SK-N-SH (cell line): ENCODE measurements around the gene TXNDC9. TPM values are rescaled to one million over a fixed set of nuclear protein-coding genes. Genes with fewer than 3 reads are reported as not detected.

Source experiments
- CTCF ChIA-PET: fragments of 300-600, 350-600 bp; formaldehyde crosslinking; extraction: SDS; loops from one replicate; lab custom pipeline; 2021; lab: Yijun Ruan, JAX
- POLR2A ChIA-PET: fragments of 350-600 bp; sonication (Branson Sonifier 250); formaldehyde crosslinking; extraction: SDS; loops from one replicate; lab custom pipeline; 2020; ENCODE audit warnings: antibody characterized with exemption, inconsistent platforms; lab: Yijun Ruan, JAX
- DNase-seq: peaks from one replicate; pipeline ENCODE4 v3.0.0; 2012
- H2AFZ ChIP-seq: fragments of 200-600 bp; sonication (generic); 2 replicates; pipeline ENCODE4 v1.8.1; 2016; ENCODE audit warnings: antibody characterized with exemption, mild to moderate bottlenecking, low read depth
- H3F3A ChIP-seq: fragments of 200-600 bp; sonication (generic); replicated peaks from 2 replicates; pipeline ENCODE3; 2016; ENCODE audit warnings: antibody characterized with exemption, mild to moderate bottlenecking; ENCODE audit not compliant: insufficient read depth
- H3K27ac ChIP-seq, 2 experiments: fragments of 200-500 bp in 1 of 2; fragments of 200-600 bp in 1 of 2; sonication (Bioruptor generic) in 1 of 2; sonication (generic), shearing (Covaris generic) in 1 of 2; 2 replicates each; pipeline versions ENCODE4 v1.5.1 to v1.6.1; 2014 to 2016; ENCODE audit warnings: low read depth in 2 of 2, inconsistent platforms in 1 of 2, low read length in 1 of 2, mild to moderate bottlenecking in 1 of 2, mixed read lengths in 1 of 2
- H3K27me3 ChIP-seq: fragments of 200-600 bp; sonication (generic), shearing (Covaris generic); 2 replicates; pipeline ENCODE4 v1.6.1; 2016; ENCODE audit warnings: mixed run types; ENCODE audit not compliant: insufficient read depth
- H3K36me3 ChIP-seq, 2 experiments: fragments of 200-500 bp in 1 of 2; fragments of 200-600 bp in 1 of 2; sonication (Bioruptor generic) in 1 of 2; sonication (generic) in 1 of 2; replicated peaks in 1 of 2; 2 replicates each; pipeline versions ENCODE3 to v1.5.1; 2014 to 2016; ENCODE audit warnings: low read length in 1 of 2, mild to moderate bottlenecking in 1 of 2; ENCODE audit not compliant: insufficient read depth in 2 of 2, control insufficient read depth in 1 of 2
- H3K4me1 ChIP-seq, 2 experiments: fragments of 200-500 bp in 1 of 2; fragments of 200-600 bp in 1 of 2; sonication (Bioruptor generic) in 1 of 2; sonication (generic), shearing (Covaris generic) in 1 of 2; 2 replicates each; pipeline versions ENCODE4 v1.5.1 to v1.6.1; 2014 to 2016; ENCODE audit warnings: low read depth in 1 of 2, low read length in 1 of 2, mixed run types in 1 of 2; ENCODE audit not compliant: insufficient read depth in 2 of 2, control insufficient read depth in 1 of 2
- H3K4me2 ChIP-seq: fragments of 200-600 bp; sonication (generic), shearing (Covaris generic); 2 replicates; pipeline ENCODE4 v1.6.1; 2017; ENCODE audit warnings: mixed run types
- H3K4me3 ChIP-seq, 2 experiments: fragments of 200-500 bp in 1 of 2; fragments of 200-600 bp in 1 of 2; sonication (Bioruptor generic) in 1 of 2; sonication (generic), shearing (Covaris generic) in 1 of 2; 2 replicates each; pipeline versions ENCODE4 v1.5.1 to v1.8.1; 2014 to 2016; ENCODE audit warnings: low read depth in 2 of 2, inconsistent platforms in 1 of 2, low read length in 1 of 2, mild to moderate bottlenecking in 1 of 2, mixed read lengths in 1 of 2, moderate library complexity in 1 of 2
- H3K79me2 ChIP-seq: fragments of 200-600 bp; sonication (generic); 2 replicates; pipeline ENCODE4 v1.8.1; 2017; ENCODE audit warnings: mild to moderate bottlenecking; ENCODE audit not compliant: insufficient read depth
- H3K9ac ChIP-seq: fragments of 200-600 bp; sonication (generic); 2 replicates; pipeline ENCODE4 v1.6.1; 2017; ENCODE audit warnings: mixed run types
- H3K9me2 ChIP-seq: fragments of 200-600 bp; sonication (generic); 2 replicates; pipeline ENCODE4 v1.6.1; 2017; ENCODE audit warnings: mixed run types
- H3K9me3 ChIP-seq: fragments of 200-600 bp; sonication (generic); 2 replicates; pipeline ENCODE4 v1.6.1; 2017; ENCODE audit warnings: mixed run types, mild to moderate bottlenecking, moderate library complexity
- H4K20me1 ChIP-seq: fragments of 200-600 bp; sonication (generic); 2 replicates; pipeline ENCODE4 v1.6.1; 2017; ENCODE audit warnings: mild to moderate bottlenecking, mixed run types; ENCODE audit not compliant: insufficient read depth
- ELF1 ChIP-seq: IDR thresholded peaks from 2 replicates; pipeline ENCODE4 v1.4.0; 2012
- EP300 ChIP-seq, 2 experiments: IDR thresholded peaks; 2 replicates each; pipeline versions ENCODE4 v1.4.0 to v1.6.1; 2012; ENCODE audit warnings: borderline replicate concordance in 1 of 2, low read depth in 1 of 2, low read length in 1 of 2
- GABPA ChIP-seq: IDR thresholded peaks from 2 replicates; pipeline ENCODE4 v1.4.0; 2012; ENCODE audit warnings: low read depth, mild to moderate bottlenecking
- GATA2 ChIP-seq: sonication (generic); formaldehyde crosslinking; IDR thresholded peaks from 2 replicates; pipeline ENCODE4 v1.5.0; 2020; ENCODE audit warnings: mild to moderate bottlenecking, missing genetic modification reagents
- IRF3 ChIP-seq: fragments of 150-350 bp; IDR thresholded peaks from 2 replicates; pipeline ENCODE4 v1.6.1; 2016; ENCODE audit warnings: mild to moderate bottlenecking, low read depth, low read length
- MXI1 ChIP-seq: IDR thresholded peaks from 2 replicates; pipeline ENCODE4 v1.6.1; 2012; ENCODE audit warnings: mild to moderate bottlenecking, low read depth, low read length, improper control_type of control experiment
- NFIC ChIP-seq: IDR thresholded peaks from 2 replicates; pipeline ENCODE4 v1.4.0; 2012; ENCODE audit warnings: borderline replicate concordance
- NRF1 ChIP-seq: IDR thresholded peaks from 2 replicates; pipeline ENCODE4 v1.6.1; 2012; ENCODE audit warnings: low read depth, mild to moderate bottlenecking, low read length
- POLR2AphosphoS5 ChIP-seq: IDR thresholded peaks from 2 replicates; pipeline ENCODE4 v1.6.1; 2012; ENCODE audit warnings: low read depth, low read length
- RCOR1 ChIP-seq: fragments of 150-350 bp; IDR thresholded peaks from 2 replicates; pipeline ENCODE4 v1.6.1; 2017; ENCODE audit warnings: antibody characterized with exemption, low read length
- REST ChIP-seq: IDR thresholded peaks from 2 replicates; pipeline ENCODE4 v1.6.1; 2012; ENCODE audit warnings: mild to moderate bottlenecking, low read depth, low read length, moderate library complexity
- SIN3A ChIP-seq: IDR thresholded peaks from 2 replicates; pipeline ENCODE4 v1.6.1; 2012; ENCODE audit warnings: low read depth, mild to moderate bottlenecking, low read length, moderate library complexity, borderline replicate concordance
- SMC3 ChIP-seq: IDR thresholded peaks from 2 replicates; pipeline ENCODE4 v1.6.1; 2012; ENCODE audit warnings: low read depth, low read length, improper control_type of control experiment
- TCF12 ChIP-seq: IDR thresholded peaks from 2 replicates; pipeline ENCODE4 v1.4.0; 2012
- USF1 ChIP-seq: IDR thresholded peaks from 2 replicates; pipeline ENCODE4 v1.4.0; 2012; ENCODE audit warnings: low read depth, borderline replicate concordance
- WGBS: methylation state at CpG from one replicate; pipeline ENCODE4 v1.1.6; 2017; ENCODE audit warnings: low lambda C conversion rate; 5-methylcytosine and 5-hydroxymethylcytosine counted together
- polyA plus RNA-seq, 3 experiments: library from polyadenylated mRNA; depleted of rRNA; stranded (reverse); fragments of >200 nt; gene quantifications; 2 replicates each; pipeline ENCODE4 v1.2.3, GENCODE V29; 2012

TXNDC9 gene
- polyA plus RNA-seq, 1 of the 3 experiments (the other 2 are of a cell fraction) = 19.1 TPM

- H4K20me1 ChIP-seq = peaks cover 47% of the 10 kb centered on the region
- CTCF ChIA-PET = no interaction called here
- no peaks in the 10 kb centered on the region for H3K9me3 ChIP-seq
- POLR2A ChIA-PET = no interaction called here
- H2AFZ ChIP-seq = no peak overlapping the region
- no peak for TF ChIP-seq GATA2 (CRISPR knock-in tag)
- TF ChIP-seq ELF1 = no peak
- no peak for TF ChIP-seq TCF12
- TF ChIP-seq USF1 = no peak
- TF ChIP-seq RCOR1 = no peak
- TF ChIP-seq NRF1 = no peak
- no peak for TF ChIP-seq POLR2AphosphoS5
- TF ChIP-seq MXI1 = no peak
- TF ChIP-seq EP300 (IDR thresholded peaks at IDR 0.05; ENCODE audit: borderline replicate concordance in 1 of 2, low read depth in 1 of 2, low read length in 1 of 2) = no peak
- TF ChIP-seq GABPA = no peak
- no peak for TF ChIP-seq REST
- TF ChIP-seq IRF3 = no peak
- no peak for TF ChIP-seq SMC3
- no peak for TF ChIP-seq SIN3A
- no peaks in the 10 kb centered on the region for H3F3A ChIP-seq
- no peak overlapping the region for H3K4me2 ChIP-seq
- no peak overlapping the region for H3K27ac ChIP-seq
- no peak overlapping the region for H3K9ac ChIP-seq
- H3K9me2 ChIP-seq = no peaks in the 10 kb centered on the region
- no peaks in the 10 kb centered on the region for H3K4me1 ChIP-seq
- H3K79me2 ChIP-seq = peaks cover 98% of the 10 kb centered on the region
- no peaks in the 10 kb centered on the region for H3K36me3 ChIP-seq
- no peak overlapping the region for H3K4me3 ChIP-seq
- DNase-seq = no peak
- no peaks in the 10 kb centered on the region for H3K27me3 ChIP-seq
These were observed 14.1 kb upstream of the TXNDC9 start for GRCh38 chr2:99350194-99350593.

- H3K27me3 ChIP-seq = no peaks in the 10 kb centered on the region
- POLR2A ChIA-PET = no interaction called here
- H2AFZ ChIP-seq = no peak overlapping the region
- no peaks in the 10 kb centered on the region for H3K4me1 ChIP-seq
- no peaks in the 10 kb centered on the region for H3K9me3 ChIP-seq
- CTCF ChIA-PET = interaction anchor here (1.0 to 2.0 kb wide), 2 partner anchors 10 to 51 kb away, joined by 3 to 9 read pairs; partner anchors contain the start of gene EIF5B
- no peak overlapping the region for H3K4me2 ChIP-seq
- no peak overlapping the region for H3K9ac ChIP-seq
- H3K27ac ChIP-seq = no peak overlapping the region
- peaks cover 55% of the 10 kb centered on the region for H4K20me1 ChIP-seq
- no peak overlapping the region for H3K4me3 ChIP-seq
- no peaks in the 10 kb centered on the region for H3K36me3 ChIP-seq
- H3K9me2 ChIP-seq = no peaks in the 10 kb centered on the region
- TF ChIP-seq MXI1 (no peak), NRF1 (no peak), ELF1 (no peak), NFIC (no peak)
- DNase-seq = no peak
- H3F3A ChIP-seq = no peaks in the 10 kb centered on the region
- peaks cover 98% of the 10 kb centered on the region for H3K79me2 ChIP-seq
- 97% methylated on average over 3 of the region's 3 CpGs for WGBS
These were observed 12.0 kb upstream of the TXNDC9 start for GRCh38 chr2:99348173-99348572.
